ENCODE measurements around the gene TTLL9. TPM values are rescaled to one million over a fixed set of nuclear protein-coding genes. Genes with fewer than 3 reads are reported as not detected.

Gene TTLL9
- total and polyA plus RNA-seq, 2 of the 13 experiments (the other 11 are each of a cell fraction or from before 2014, with no cell fraction given) = not detected

GRCh38 chr20:31859998-31860380 lies 10.4 kb upstream of the TTLL9 start:
- Histone ChIP-seq H3K9ac (ENCODE audit: insufficient read depth, low read depth, low read length) (no peak overlapping the region), H3K27ac (ENCODE audit: extremely low read length, insufficient read depth, low read length) (no peak overlapping the region), H3K9me3 (ENCODE audit: low read length) (no peaks in the 10 kb centered on the region), H3K36me3 (replicated peaks in 1 of 2; ENCODE audit: control insufficient read depth in 1 of 2, insufficient read depth in 2 of 2, low read length in 2 of 2) (no peaks in the 10 kb centered on the region), H3K27me3 (ENCODE audit: control insufficient read depth in 1 of 2, insufficient read depth in 2 of 2, low read length in 2 of 2) (peaks cover 9 to 52% of the 10 kb centered on the region in 2 experiments; a peak in 4 of 5 replicates), H2AFZ (ENCODE audit: low read length) (no peak overlapping the region), H3K4me2 (ENCODE audit: low read depth, low read length) (peak overlapping the region; percentile 96; the same call in 1 of the 2 replicates), H3K4me3 (replicated peaks in 1 of 3; ENCODE audit: insufficient read depth in 1 of 3, low read depth in 2 of 3, low read length in 3 of 3) (no peak overlapping the region), H3K79me2 (ENCODE audit: insufficient read depth, low read length) (no peaks in the 10 kb centered on the region), H4K20me1 (ENCODE audit: insufficient read depth, low read length) (no peaks in the 10 kb centered on the region), H3K4me1 (ENCODE audit: insufficient read depth, low read length) (peaks cover 15% of the 10 kb centered on the region)
- FAIRE-seq = no peak
- DNase-seq (ENCODE audit: low spot score) = no peak
- WGBS (ENCODE audit: low lambda C conversion rate) = 31% methylated on average over 7 of the region's 7 CpGs
- no peak for ATAC-seq
- intact Hi-C loops (cut with micrococcal nuclease; ENCODE audit: unreplicated experiment) = no loop called here
- POLR2A ChIA-PET = interaction anchor here (0.9 to 1.3 kb wide), 2 partner anchors 19 to 92 kb away, joined by 3 to 5 read pairs; partner anchors contain the start of gene PDRG1
- BruUV-seq (replicated peaks) = no TSS peak
- CTCF ChIA-PET (ENCODE audit: low intra/inter-chr PET ratio, low total read pairs) = no interaction called here
- in situ Hi-C loops (cut with HindIII; ENCODE audit: extremely low pct_ligation_motif_present, low pct_unique_long_range_greater_than_20kb) = loop anchor here (5.0 kb wide), 1 partner anchor 92 kb away; the partner anchor contains the start of gene PDRG1
- TF ChIP-seq, protein P1, sequence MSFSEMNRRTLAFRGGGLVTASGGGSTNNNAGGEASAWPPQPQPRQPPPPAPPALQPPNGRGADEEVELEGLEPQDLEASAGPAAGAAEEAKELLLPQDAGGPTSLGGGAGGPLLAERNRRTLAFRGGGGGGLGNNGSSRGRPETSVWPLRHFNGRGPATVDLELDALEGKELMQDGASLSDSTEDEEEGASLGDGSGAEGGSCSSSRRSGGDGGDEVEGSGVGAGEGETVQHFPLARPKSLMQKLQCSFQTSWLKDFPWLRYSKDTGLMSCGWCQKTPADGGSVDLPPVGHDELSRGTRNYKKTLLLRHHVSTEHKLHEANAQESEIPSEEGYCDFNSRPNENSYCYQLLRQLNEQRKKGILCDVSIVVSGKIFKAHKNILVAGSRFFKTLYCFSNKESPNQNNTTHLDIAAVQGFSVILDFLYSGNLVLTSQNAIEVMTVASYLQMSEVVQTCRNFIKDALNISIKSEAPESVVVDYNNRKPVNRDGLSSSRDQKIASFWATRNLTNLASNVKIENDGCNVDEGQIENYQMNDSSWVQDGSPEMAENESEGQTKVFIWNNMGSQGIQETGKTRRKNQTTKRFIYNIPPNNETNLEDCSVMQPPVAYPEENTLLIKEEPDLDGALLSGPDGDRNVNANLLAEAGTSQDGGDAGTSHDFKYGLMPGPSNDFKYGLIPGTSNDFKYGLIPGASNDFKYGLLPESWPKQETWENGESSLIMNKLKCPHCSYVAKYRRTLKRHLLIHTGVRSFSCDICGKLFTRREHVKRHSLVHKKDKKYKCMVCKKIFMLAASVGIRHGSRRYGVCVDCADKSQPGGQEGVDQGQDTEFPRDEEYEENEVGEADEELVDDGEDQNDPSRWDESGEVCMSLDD (CRISPR knock-in tag; IDR thresholded peaks at IDR 0.05; ENCODE audit: borderline replicate concordance) = no peak
- TF ChIP-seq ZNF101 (CRISPR knock-in tag; IDR thresholded peaks at IDR 0.05; ENCODE audit: borderline replicate concordance, low read depth) (no peak), ZNF441 (CRISPR knock-in tag; IDR thresholded peaks at IDR 0.05; ENCODE audit: borderline replicate concordance) (no peak), STAT5B (CRISPR knock-in tag; IDR thresholded peaks at IDR 0.05) (no peak), ZNF781 (CRISPR knock-in tag; IDR thresholded peaks at IDR 0.05; ENCODE audit: borderline replicate concordance, not compliant biosample characterization) (no peak), RAD21 (CRISPR knock-in tag; IDR thresholded peaks at IDR 0.05) (no peak), KLF15 (CRISPR knock-in tag; IDR thresholded peaks at IDR 0.05; ENCODE audit: borderline replicate concordance) (no peak), ZFAT (CRISPR knock-in tag; conservative IDR thresholded peaks at IDR 0.05) (no peak), BCL3 (CRISPR knock-in tag; IDR thresholded peaks at IDR 0.05) (no peak), EP300 (IDR thresholded peaks at IDR 0.05; ENCODE audit: low read depth in 2 of 2, low read length in 2 of 2) (no peak), EP300 (CRISPR knock-in tag; IDR thresholded peaks at IDR 0.05; ENCODE audit: borderline replicate concordance) (no peak), PITX1 (CRISPR knock-in tag; IDR thresholded peaks at IDR 0.05) (no peak), MIER3 (CRISPR knock-in tag; IDR thresholded peaks at IDR 0.05; ENCODE audit: borderline replicate concordance) (no peak), PRPF4 (IDR thresholded peaks at IDR 0.05; ENCODE audit: low read depth, low read length, poor library complexity, severe bottlenecking) (no peak), ZMYM4 (CRISPR knock-in tag; IDR thresholded peaks at IDR 0.05) (no peak)
- TF ChIP-seq, protein P2, sequence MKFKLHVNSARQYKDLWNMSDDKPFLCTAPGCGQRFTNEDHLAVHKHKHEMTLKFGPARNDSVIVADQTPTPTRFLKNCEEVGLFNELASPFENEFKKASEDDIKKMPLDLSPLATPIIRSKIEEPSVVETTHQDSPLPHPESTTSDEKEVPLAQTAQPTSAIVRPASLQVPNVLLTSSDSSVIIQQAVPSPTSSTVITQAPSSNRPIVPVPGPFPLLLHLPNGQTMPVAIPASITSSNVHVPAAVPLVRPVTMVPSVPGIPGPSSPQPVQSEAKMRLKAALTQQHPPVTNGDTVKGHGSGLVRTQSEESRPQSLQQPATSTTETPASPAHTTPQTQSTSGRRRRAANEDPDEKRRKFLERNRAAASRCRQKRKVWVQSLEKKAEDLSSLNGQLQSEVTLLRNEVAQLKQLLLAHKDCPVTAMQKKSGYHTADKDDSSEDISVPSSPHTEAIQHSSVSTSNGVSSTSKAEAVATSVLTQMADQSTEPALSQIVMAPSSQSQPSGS (CRISPR knock-in tag; IDR thresholded peaks at IDR 0.05) = no peak

All from HepG2 (cell line).